HEK293 (cell line): ENCODE results near the gene MLH1.

Experiments
- CTCF ChIA-PET: fragments of 350-600 bp; formaldehyde crosslinking; extraction: SDS; loops from one replicate; lab custom pipeline; 2021; ENCODE audit warnings: antibody characterized with exemption; lab: Yijun Ruan, JAX
- POLR2A ChIA-PET: fragments of 300-600 bp; formaldehyde crosslinking; extraction: SDS; loops from one replicate; lab custom pipeline; 2020; ENCODE audit warnings: antibody characterized with exemption, inconsistent platforms; lab: Yijun Ruan, JAX
- H3K27ac ChIP-seq: fragments of 200-500 bp; sonication (Bioruptor generic); 2 replicates; pipeline ENCODE4 v1.5.1; 2014; ENCODE audit warnings: low read depth, low read length, control low read depth, inconsistent platforms; ENCODE audit errors: extremely low read depth
- H3K36me3 ChIP-seq, 2 experiments: fragments of 200-500 bp in 1 of 2; sonication (Bioruptor generic) in 1 of 2; 1 replicate in 1 of 2; 2 replicates in 1 of 2; pipeline ENCODE4 v1.5.1; 2014 to 2017; ENCODE audit warnings: inconsistent platforms in 2 of 2, low read length in 2 of 2; ENCODE audit not compliant: control insufficient read depth in 2 of 2, insufficient read depth in 1 of 2
- H3K4me1 ChIP-seq: fragments of 200-500 bp; sonication (Bioruptor generic); 2 replicates; pipeline ENCODE4 v1.5.1; 2014; ENCODE audit warnings: mild to moderate bottlenecking, low read length, inconsistent platforms; ENCODE audit not compliant: control insufficient read depth, insufficient read depth
- H3K4me3 ChIP-seq: 2 replicates; pipeline ENCODE4 v1.5.1; 2011; ENCODE audit warnings: low read depth, mild to moderate bottlenecking, control low read depth, low read length, moderate library complexity
- H3K9me3 ChIP-seq: fragments of 200-500 bp; sonication (Bioruptor generic); 2 replicates; pipeline ENCODE4 v1.5.1; 2014; ENCODE audit warnings: low read depth, low read length, inconsistent platforms; ENCODE audit not compliant: control insufficient read depth, insufficient read depth
- GLIS1 ChIP-seq: fragments of 450-650 bp; formaldehyde crosslinking; IDR thresholded peaks from 2 replicates; pipeline ENCODE4 v1.5.1; 2016; ENCODE audit warnings: missing biosample characterization, missing genetic modification characterization
- INSM2 ChIP-seq: fragments of 450-650 bp; formaldehyde crosslinking; IDR thresholded peaks from 2 replicates; pipeline ENCODE4 v1.5.1; 2016; ENCODE audit warnings: missing biosample characterization, missing genetic modification characterization
- MEIS1 ChIP-seq: sonication (generic); formaldehyde crosslinking; IDR thresholded peaks from 2 replicates; pipeline ENCODE4 v1.8.1; 2022; ENCODE audit warnings: missing genetic modification reagents, mild to moderate bottlenecking, borderline replicate concordance
- REPIN1 ChIP-seq: fragments of 450-650 bp; formaldehyde crosslinking; IDR thresholded peaks from 2 replicates; pipeline ENCODE4 v1.5.1; 2017; ENCODE audit warnings: missing biosample characterization, missing genetic modification characterization, low read depth
- TCF7L2 ChIP-seq: IDR thresholded peaks from 2 replicates; pipeline ENCODE4 v1.6.1; 2011; ENCODE audit warnings: low read depth, mild to moderate bottlenecking, inconsistent platforms, low read length, moderate library complexity, borderline replicate concordance
- TSHZ1 ChIP-seq: fragments of 450-650 bp; formaldehyde crosslinking; IDR thresholded peaks from 2 replicates; pipeline ENCODE4 v1.5.1; 2016; ENCODE audit warnings: missing biosample characterization, missing genetic modification characterization, borderline replicate concordance
- WT1 ChIP-seq: fragments of 450-650 bp; formaldehyde crosslinking; IDR thresholded peaks from 2 replicates; pipeline ENCODE4 v1.5.1; 2016; ENCODE audit warnings: missing biosample characterization, missing genetic modification characterization
- ZNF114 ChIP-seq: fragments of 450-650 bp; formaldehyde crosslinking; IDR thresholded peaks from 2 replicates; pipeline ENCODE4 v1.5.0; 2017; ENCODE audit warnings: missing biosample characterization, missing genetic modification characterization
- ZNF121 ChIP-seq: fragments of 450-650 bp; formaldehyde crosslinking; IDR thresholded peaks from 2 replicates; pipeline ENCODE4 v1.5.1; 2016; ENCODE audit warnings: missing biosample characterization, missing genetic modification characterization
- ZNF133 ChIP-seq: fragments of 450-650 bp; formaldehyde crosslinking; IDR thresholded peaks from 2 replicates; pipeline ENCODE4 v1.5.1; 2016; ENCODE audit warnings: missing biosample characterization, missing genetic modification characterization
- ZNF155 ChIP-seq: fragments of 450-650 bp; formaldehyde crosslinking; IDR thresholded peaks from 2 replicates; pipeline ENCODE4 v1.5.1; 2016; ENCODE audit warnings: missing biosample characterization, missing genetic modification characterization
- ZNF18 ChIP-seq: fragments of 450-650 bp; formaldehyde crosslinking; IDR thresholded peaks from 2 replicates; pipeline ENCODE4 v1.5.1; 2016; ENCODE audit warnings: missing biosample characterization, missing genetic modification characterization
- ZNF292 ChIP-seq: fragments of 450-650 bp; formaldehyde crosslinking; IDR thresholded peaks from 2 replicates; pipeline ENCODE4 v1.5.1; 2016; ENCODE audit warnings: low read depth, missing biosample characterization, missing genetic modification characterization, borderline replicate concordance
- ZNF391 ChIP-seq: fragments of 450-650 bp; formaldehyde crosslinking; IDR thresholded peaks from 2 replicates; pipeline ENCODE4 v1.5.1; 2016; ENCODE audit warnings: low read depth, missing biosample characterization, missing genetic modification characterization, borderline replicate concordance
- ZNF544 ChIP-seq: fragments of 450-650 bp; formaldehyde crosslinking; IDR thresholded peaks from 2 replicates; pipeline ENCODE4 v1.5.0; 2017; ENCODE audit warnings: missing biosample characterization, missing genetic modification characterization
- ZNF548 ChIP-seq: fragments of 450-650 bp; formaldehyde crosslinking; IDR thresholded peaks from 2 replicates; pipeline ENCODE4 v1.5.1; 2016; ENCODE audit warnings: missing biosample characterization, missing genetic modification characterization
- ZNF555 ChIP-seq: fragments of 450-650 bp; formaldehyde crosslinking; conservative IDR thresholded peaks from 2 replicates; pipeline ENCODE4 v1.5.1; 2017; ENCODE audit warnings: missing biosample characterization, mild to moderate bottlenecking, missing genetic modification characterization, inconsistent platforms
- ZNF580 ChIP-seq: fragments of 450-650 bp; formaldehyde crosslinking; IDR thresholded peaks from 2 replicates; pipeline ENCODE4 v1.5.1; 2016; ENCODE audit warnings: missing biosample characterization, missing genetic modification characterization
- ZNF585B ChIP-seq: fragments of 450-650 bp; formaldehyde crosslinking; IDR thresholded peaks from 2 replicates; pipeline ENCODE4 v1.5.1; 2016; ENCODE audit warnings: missing biosample characterization, missing genetic modification characterization
- ZNF624 ChIP-seq: fragments of 450-650 bp; formaldehyde crosslinking; IDR thresholded peaks from 2 replicates; pipeline ENCODE4 v1.5.1; 2017; ENCODE audit warnings: missing biosample characterization, missing genetic modification characterization
- ZSCAN18 ChIP-seq: fragments of 450-650 bp; formaldehyde crosslinking; IDR thresholded peaks from 2 replicates; pipeline ENCODE4 v1.5.1; 2016; ENCODE audit warnings: missing biosample characterization, missing genetic modification characterization

Gene MLH1

GRCh38 chr3:36965440-36965839 is 27.9 kb upstream of the MLH1 start:
- no peaks in the 10 kb centered on the region for H3K36me3 ChIP-seq
- ChIA-PET CTCF (no interaction called here), POLR2A (no interaction called here)
- TF ChIP-seq ZSCAN18 (tag by site-specific recombination) = no peak
- no peak for TF ChIP-seq ZNF114 (tag by site-specific recombination)
- no peak for TF ChIP-seq REPIN1 (tag by site-specific recombination)
- TF ChIP-seq ZNF155 (tag by site-specific recombination) = no peak
- no peak for TF ChIP-seq GLIS1 (tag by site-specific recombination)
- no peak for TF ChIP-seq ZNF580 (tag by site-specific recombination)
- no peak for TF ChIP-seq ZNF121 (tag by site-specific recombination)
- TF ChIP-seq ZNF548 (tag by site-specific recombination) = no peak
- H3K27ac ChIP-seq = no peak overlapping the region
- H3K4me3 ChIP-seq = no peak overlapping the region
- no peaks in the 10 kb centered on the region for H3K4me1 ChIP-seq
- H3K9me3 ChIP-seq = no peaks in the 10 kb centered on the region

GRCh38 chr3:36969085-36969484 is 24.2 kb upstream of the MLH1 start:
- Histone ChIP-seq H3K36me3 (no peaks in the 10 kb centered on the region), H3K4me1 (no peaks in the 10 kb centered on the region), H3K27ac (no peak overlapping the region), H3K4me3 (no peak overlapping the region), H3K9me3 (no peaks in the 10 kb centered on the region)
- ChIA-PET POLR2A (interaction anchor here (0.5 to 1.6 kb wide), 2 partner anchors 9 to 24 kb away, joined by 3 to 10 read pairs; partner anchors contain the start of genes EPM2AIP1 and MLH1), CTCF (interaction anchor here (0.9 to 1.2 kb wide), 2 partner anchors 11 to 14 kb away, joined by 3 to 11 read pairs; no protein-coding TSS in a partner anchor)
- TF ChIP-seq ZNF133 (tag by site-specific recombination) = no peak
- no peak for TF ChIP-seq ZNF624 (tag by site-specific recombination)
- TF ChIP-seq TSHZ1 (tag by site-specific recombination) = no peak
- TF ChIP-seq WT1 (tag by site-specific recombination) = no peak
- no peak for TF ChIP-seq TCF7L2
- TF ChIP-seq ZNF292 (tag by site-specific recombination) = no peak
- TF ChIP-seq ZNF391 (tag by site-specific recombination) = no peak
- no peak for TF ChIP-seq INSM2
- no peak for TF ChIP-seq ZNF585B (tag by site-specific recombination)
- no peak for TF ChIP-seq ZNF18 (tag by site-specific recombination)
- TF ChIP-seq ZNF555 = no peak
- no peak for TF ChIP-seq ZNF544 (tag by site-specific recombination)
- TF ChIP-seq MEIS1 (CRISPR knock-in tag) = no peak
